GM21367 (cell line): ENCODE measurements around the gene PAFAH1B1.

Experiments used
- ATAC-seq: cut with Tn5 transposase; IDR thresholded peaks from one replicate; pipeline ENCODE4 v1.9.1; 2021; ENCODE audit not compliant: unreplicated experiment

The PAFAH1B1 gene

DNA sequence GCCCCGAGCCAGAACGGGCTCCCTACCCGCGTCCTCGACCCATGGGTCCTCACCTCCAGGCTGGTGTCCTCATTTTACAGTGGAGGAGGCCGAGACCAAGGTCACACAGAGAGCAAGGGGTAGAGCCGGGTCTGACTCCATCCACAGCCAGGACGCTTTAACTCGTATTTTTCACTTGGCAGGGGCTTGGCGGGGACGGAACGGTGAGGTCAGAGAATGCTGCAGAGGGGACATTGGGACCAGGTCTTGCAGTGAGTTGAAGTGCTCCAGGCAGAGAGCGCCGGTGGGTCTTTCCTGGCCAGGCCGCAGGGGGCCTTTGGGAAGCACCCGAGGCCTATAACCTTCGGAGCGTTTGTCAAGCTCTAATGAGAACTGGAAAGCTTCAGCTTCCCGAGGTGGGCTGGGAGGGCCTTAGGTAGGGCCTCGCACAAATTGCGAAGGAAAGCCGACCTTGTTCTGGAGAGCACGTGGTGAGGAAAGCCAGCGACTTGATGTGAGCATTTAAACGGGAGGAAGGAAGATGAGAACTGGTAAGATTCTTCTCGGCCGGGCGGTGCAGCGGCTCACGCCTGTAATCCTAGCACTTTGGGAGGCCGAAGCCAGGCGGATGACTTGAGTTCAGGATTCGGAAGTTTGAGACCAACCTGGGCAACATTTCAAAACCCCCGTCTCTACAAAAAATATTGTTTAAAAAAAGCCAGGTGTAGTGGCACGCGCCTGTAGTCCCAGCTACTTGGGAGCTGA is 119.0 kb downstream of the PAFAH1B1 start:
- no peak for ATAC-seq

DNA sequence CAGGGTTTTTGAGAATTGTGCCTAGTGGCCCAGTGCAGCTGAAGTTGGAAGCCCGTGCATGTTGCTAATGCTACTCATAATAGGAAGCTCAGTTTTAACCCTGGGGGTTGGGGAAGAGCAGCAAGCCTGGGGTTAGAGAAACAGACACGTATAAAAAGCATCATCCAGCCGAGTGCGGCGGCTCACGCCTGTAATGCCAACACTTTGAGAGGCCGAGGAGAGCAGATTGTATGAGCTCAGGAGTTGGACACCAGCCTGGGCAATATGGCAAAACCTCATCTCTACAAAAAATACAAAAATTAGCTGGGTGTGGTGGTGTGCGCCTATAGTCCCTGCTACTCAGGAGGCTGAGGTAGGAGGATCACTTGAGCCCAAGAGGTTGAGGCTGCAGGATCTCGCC is 120.4 kb downstream of the PAFAH1B1 start:
- no peak for ATAC-seq

DNA sequence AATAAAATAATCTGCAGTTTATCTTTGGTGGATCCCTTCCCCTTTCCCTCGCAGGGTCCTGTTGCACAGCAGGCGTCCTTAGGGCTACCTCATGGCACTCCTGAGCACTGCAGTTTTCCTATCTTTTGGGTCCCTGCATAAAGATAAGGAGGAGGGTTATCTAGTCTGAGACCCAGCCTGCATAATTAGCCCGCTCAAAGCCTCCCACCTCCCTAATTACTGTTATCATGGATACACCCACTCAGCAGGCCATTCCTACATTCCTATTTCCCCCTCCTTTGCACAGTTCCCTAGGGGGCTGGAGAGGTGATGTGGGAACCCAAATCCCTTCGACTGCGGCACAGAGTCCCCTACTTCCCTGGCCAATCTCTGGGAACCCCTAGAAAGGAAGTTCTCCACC is 123.2 kb downstream of the PAFAH1B1 start:
- no peak for ATAC-seq

DNA sequence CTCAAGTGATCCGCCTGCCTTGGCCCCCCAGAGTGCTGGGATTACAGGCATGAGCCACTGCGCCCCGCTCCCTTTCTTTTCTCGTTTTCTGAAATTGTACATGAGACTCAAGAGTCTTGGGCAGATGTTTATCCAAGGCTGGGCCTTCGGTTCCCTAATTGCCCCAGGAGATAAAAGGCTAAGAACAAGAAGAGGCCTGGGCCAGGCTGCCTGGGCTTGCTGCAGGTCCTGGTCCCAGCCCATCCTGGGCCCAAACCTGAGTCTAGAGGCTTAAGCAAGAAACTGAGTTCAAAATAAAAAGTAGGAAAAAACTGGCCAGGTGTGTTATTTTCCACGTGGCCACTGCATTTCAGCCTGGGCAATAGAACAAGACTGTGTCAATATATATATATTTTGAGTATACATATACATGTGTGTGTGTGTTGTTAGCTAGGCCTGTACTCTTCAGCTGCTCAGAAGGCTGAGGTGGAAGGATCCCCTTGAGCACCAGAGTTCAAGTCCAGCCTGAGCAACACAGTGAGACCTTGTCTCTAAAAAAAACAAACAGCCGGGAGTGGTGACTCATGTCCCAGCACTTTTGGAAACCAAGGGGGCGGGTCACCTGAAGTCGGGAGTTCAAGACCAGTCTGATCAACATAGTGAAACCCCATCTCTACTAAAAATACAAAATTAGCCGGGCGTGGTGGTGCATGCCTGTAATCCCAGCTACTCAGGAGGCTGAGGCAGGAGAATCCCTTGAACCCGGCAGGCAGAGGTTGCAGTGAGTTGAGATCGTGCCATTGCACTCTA is 124.9 kb downstream of the PAFAH1B1 start:
- no peak for ATAC-seq

DNA sequence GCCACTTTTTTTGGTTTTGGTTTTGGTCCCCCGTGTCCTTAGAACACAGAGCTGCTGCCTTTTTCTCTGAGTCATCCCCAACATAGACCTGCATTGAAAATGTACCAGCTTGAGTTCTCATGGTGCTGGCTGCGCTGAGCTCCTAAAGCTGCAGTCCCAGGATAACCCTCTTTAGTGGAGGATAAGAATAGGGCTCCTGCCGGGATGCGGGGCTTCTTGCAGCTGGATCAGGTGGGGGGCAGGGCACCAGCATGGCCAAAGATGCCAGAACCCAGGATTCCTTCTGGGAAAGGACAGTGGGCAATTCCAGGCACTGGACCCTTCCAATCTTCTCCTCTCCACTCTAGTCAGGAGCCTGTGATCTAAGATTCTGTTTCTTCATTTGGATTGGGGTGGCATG is 126.4 kb downstream of the PAFAH1B1 start:
- ATAC-seq: no peak

DNA sequence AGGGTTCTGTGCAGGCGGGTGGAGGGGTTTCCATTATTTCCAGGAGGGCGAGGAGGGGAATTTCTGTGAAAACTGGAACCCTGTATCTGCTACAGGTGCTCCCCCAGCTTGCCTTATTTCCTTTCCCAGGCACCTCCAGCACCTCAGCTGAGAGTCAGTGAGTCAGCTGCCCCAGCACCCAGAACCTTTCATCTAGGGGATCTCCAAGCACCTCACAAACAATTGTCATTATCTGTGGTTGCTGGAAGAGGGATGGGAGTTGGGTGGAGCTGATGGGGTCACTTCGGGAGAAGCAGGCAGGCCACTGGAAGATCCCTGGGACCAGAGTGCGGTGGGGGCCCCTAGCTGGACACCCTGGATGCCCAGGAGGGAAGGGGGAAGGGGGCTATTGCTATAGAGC is 128.1 kb downstream of the PAFAH1B1 start:
- no peak for ATAC-seq

DNA sequence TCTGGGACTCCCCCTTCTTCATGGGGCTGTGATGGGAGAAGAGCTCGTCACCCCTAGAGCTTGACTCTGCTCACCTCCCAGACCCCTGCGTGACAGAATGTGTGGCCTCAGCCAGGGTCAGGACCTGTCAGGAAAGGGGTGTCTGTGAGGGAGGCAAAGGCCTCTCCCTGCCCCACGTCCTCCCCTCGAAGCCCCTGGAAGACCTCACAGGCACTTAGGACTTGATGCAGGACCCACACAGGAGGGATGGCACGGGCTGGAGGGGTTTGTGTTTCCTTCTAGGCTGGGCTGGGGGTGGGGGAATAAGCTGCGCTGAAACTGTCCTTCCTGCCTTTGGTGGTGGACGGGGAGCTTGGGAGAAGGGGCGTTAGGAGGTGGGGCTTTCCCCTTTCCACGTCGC is 129.2 kb downstream of the PAFAH1B1 start:
- ATAC-seq: no peak

DNA sequence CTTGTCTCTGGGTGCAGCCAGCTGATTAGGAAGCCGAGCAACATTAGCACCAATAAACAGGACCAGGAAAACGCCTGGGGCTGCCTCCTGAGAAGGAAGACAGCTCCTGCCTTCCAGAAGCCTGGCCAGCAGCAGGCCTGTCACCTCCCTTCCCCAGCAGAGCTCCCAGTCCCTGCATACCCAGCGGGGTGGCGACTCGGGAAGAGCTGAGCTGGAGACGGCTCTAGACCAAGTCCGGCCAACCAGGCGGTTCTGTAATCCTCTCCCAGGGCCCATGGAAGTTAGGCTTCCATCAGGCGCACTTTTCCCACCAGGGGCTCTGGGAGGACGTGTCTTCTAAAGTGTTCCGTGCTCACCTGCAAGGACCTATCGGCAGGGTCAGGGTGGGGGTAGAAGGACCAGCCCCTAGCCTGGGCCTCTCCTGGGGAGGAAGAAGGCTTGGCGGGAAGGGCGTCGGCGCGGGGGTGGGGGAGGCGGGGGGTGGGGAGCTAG is 130.1 kb downstream of the PAFAH1B1 start:
- no peak for ATAC-seq

DNA sequence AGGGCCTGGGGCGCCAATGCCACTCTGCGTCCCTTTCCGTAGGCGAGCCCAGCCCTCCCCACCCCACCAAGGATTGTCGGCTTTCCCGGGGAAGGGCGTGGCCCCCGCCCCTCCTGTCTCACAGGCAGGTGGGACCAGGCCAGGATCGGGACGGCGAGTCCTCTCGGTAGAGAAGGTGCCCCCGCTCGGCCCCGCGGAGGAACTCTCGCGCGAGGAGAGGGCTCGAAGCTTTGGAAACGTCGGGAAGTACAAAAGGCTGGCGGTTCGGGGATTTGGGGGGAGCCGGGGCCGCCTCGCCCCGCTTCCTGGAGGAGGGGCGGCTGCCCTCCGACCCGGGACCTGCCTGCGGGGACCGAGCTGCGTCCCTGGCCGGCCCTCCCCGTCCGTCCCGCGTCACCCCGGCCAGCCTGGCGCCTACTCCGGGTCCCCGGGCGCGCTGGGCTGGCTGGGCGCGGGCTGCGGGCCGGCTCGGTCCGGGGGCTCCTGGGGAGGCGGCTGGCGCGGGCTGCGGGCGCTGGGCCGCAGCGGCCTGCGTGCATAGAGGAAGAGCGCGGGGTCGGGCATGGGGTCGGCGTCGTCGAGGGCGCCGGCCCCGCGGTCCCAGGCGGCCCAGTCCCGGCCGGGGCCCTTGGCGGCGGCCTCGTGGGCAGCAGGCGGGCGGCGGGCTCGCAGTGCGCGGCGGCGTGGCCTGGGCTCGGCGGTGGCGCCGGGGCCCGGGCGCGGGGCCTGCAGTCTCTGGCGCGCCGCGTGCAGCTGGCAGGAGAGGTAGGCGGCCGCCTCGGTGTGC is 130.7 kb downstream of the PAFAH1B1 start:
- ATAC-seq: no peak

DNA sequence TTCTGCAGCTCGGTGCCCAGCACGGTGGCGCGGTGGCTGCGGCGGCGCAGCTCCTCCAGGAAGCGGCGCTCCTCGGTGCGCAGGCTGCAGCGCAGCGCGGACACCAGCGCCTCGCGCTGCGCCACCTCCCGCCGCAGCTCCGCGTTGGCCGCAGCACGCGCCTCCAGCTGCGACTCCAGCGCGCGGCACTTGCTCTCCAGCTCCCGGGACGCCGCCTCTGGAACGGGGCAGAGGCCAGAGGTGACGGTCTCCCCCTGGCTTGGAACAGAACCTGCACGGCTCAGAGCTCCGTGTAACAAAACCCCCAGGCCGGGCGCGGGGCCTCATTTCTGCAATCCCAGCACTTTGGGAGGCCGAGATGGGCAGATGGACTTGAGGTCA is 131.3 kb downstream of the PAFAH1B1 start:
- no peak for ATAC-seq

DNA sequence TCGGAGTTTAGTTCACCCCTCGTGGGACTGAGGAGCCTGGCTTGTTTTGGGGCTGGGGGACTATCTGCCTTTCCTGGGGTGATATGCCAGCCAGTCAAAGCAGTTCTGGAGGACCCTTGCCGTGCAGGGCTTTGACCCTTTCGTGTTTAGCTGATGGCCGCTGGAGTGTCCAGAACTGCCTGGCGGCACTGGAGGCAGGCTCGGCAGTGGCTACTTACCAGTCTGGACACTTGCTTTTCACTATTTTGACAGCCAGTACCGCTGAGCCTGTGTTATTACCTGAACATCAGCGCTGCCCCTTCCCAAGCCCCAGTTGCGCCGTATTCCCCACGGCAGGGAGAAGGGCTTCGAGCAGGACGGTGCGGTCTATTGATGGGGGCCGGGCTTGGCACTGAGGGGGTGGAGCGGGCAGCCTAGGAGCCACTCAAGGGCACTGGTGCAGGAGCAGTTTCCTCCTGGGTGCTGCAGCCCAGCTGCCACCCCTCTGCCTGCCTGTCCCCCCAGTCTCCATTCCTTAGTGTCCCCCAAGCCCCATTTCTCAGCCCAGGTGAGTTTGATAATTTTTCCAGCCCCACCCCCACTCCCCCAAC is 137.4 kb downstream of the PAFAH1B1 start:
- no peak for ATAC-seq

DNA sequence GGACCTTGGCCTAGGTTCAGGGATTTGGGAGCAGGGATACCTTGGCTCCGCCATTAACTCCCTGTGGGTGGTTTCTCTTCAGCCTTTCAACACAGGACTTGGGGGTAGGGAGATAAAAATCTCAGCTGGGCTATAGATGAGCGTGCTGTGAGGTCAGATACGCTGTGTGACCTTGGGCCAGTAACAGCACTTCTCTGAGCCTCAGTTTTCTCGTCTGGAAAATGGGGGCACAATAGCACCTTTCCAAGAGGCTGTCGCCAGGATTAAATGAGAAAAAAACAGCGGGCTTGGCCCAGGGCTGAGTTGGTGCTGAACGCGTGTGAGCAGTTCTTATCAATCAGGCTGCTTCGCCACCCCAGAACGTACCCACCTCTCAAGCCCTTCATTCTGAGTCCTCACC is 138.4 kb downstream of the PAFAH1B1 start:
- ATAC-seq: no peak

DNA sequence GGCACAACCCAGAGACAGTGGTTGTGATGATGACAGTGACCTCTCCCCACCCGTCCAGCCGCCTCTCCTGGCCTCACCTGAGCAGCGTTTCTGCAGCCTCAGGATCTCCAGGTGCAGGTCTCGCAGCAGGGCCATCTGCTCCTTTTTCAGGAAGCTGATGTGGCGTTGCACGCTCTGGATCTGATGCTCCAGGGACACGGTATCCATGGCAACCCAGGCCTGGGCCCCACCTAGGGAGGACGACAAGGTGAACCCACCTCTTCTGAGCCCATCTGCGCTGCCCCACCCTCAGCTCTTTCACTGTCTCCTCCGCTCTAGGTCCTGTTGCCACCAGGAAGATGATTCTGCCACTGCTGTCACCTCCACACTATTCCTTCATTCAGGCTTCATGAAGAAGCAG is 141.5 kb downstream of the PAFAH1B1 start:
- ATAC-seq: no peak
